Testis (tissue), 2 donors: Measurements from ENCODE around the gene SMARCD2.

Experiments
- CTCF ChIP-seq, 3 experiments: fragments of 450-650 bp in 2 of 3; fragments of 200-600 bp in 1 of 3; sonication (generic) in 1 of 3; IDR thresholded peaks; one replicate each; pipeline ENCODE4 v1.5.1; 2016 to 2019; ENCODE audit warnings: antibody characterized with exemption in 3 of 3, mild to moderate bottlenecking in 2 of 3, moderate library complexity in 1 of 3
- POLR2A ChIP-seq: fragments of 450-650 bp; IDR thresholded peaks from one replicate; pipeline ENCODE4 v1.6.1; 2017; ENCODE audit warnings: antibody characterized with exemption, mild to moderate bottlenecking, moderate library complexity

DNA sequence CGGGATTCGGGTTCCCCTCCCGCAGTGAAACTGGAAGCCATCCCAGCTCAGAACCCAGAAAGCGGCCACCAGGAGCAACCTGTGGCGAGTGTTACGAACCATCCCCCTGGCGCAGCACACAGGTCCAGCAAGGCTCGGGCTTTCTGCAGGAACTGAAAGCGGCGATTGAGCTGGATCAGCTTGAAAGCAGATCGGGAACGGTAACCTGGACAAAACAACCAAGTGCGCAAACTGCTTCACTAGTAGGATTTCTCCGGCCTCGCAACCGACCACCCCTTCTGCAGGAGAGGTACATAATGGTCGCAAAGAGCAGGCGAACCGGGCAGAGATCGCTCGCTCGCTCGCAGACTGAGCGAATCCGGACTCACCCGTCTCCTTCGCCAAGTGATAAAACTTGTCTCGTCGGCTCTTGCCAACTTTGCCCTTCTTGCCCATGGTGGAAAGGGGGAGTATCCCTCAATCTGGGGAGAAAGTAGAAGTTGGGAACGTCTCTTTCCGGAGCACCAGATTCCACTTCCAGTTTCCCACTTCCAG is 15.9 kb downstream of the SMARCD2 start:
- TF ChIP-seq CTCF (IDR thresholded peaks at IDR 0.05) (no peak), POLR2A (no peak)
